Gastrocnemius medialis (tissue), 4 donors: ENCODE results near the gene NPEPL1.
"Not testable (repeated sequence)": the region's sequence is repeated elsewhere in the genome, so short reads cannot be mapped to it uniquely, and the experiment has no call there.

Experiments
- POLR2A ChIP-seq, 2 donors: fragments of 450-650 bp; IDR thresholded peaks; one replicate each; pipeline ENCODE4 v1.6.1; 2017; ENCODE audit warnings: antibody characterized with exemption in 2 of 2, mild to moderate bottlenecking in 2 of 2, moderate library complexity in 2 of 2
- TF ChIP-seq, protein P1 (sequence below), 5 experiments: fragments of 450-650 bp in 3 of 5; fragments of 200-600 bp in 2 of 5; sonication (generic) in 2 of 5; IDR thresholded peaks in 4 of 5; conservative IDR thresholded peaks in 1 of 5; 1 replicate in 4 of 5; 2 replicates in 1 of 5; pipeline ENCODE4 v1.5.1; 2016 to 2019; ENCODE audit warnings: antibody characterized with exemption in 5 of 5, mild to moderate bottlenecking in 3 of 5, moderate library complexity in 3 of 5

DNA sequence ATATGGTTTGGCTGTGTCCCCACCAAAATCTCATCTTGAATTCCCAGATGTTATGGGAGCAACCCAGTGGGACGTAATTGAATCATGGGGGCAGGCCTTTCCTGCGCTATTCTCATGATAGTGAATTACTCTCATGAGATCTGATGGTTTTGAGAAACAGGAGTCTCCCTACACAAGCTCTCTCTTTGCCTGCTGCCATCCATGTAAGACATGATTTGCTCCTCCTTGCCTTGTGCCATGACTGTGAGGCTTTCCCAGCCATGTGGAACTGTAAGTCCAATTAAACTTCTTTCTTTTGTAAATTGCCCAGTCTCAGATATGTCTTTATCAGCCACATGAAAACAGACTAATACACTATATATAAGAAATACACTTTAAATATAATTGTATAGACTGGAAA is 33.6 kb downstream of the NPEPL1 start:
- TF ChIP-seq, protein P1, sequence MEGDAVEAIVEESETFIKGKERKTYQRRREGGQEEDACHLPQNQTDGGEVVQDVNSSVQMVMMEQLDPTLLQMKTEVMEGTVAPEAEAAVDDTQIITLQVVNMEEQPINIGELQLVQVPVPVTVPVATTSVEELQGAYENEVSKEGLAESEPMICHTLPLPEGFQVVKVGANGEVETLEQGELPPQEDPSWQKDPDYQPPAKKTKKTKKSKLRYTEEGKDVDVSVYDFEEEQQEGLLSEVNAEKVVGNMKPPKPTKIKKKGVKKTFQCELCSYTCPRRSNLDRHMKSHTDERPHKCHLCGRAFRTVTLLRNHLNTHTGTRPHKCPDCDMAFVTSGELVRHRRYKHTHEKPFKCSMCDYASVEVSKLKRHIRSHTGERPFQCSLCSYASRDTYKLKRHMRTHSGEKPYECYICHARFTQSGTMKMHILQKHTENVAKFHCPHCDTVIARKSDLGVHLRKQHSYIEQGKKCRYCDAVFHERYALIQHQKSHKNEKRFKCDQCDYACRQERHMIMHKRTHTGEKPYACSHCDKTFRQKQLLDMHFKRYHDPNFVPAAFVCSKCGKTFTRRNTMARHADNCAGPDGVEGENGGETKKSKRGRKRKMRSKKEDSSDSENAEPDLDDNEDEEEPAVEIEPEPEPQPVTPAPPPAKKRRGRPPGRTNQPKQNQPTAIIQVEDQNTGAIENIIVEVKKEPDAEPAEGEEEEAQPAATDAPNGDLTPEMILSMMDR (IDR thresholded peaks at IDR 0.05 in 4 of 5, conservative IDR thresholded peaks at IDR 0.05 in 1 of 5): not testable (repeated sequence)
- TF ChIP-seq POLR2A (IDR thresholded peaks at IDR 0.05): not testable (repeated sequence)
